T follicular helper cell (primary cell): ENCODE measurements around the gene MORF4L1.
"Not testable (repeated sequence)": the region's sequence is repeated elsewhere in the genome, so short reads cannot be mapped to it uniquely, and the experiment has no call there.

Experiments used
- DNase-seq: peaks from one replicate; pipeline ENCODE4 v3.0.0-alpha.2; 2020; ENCODE audit warnings: low read depth

The MORF4L1 gene

DNA sequence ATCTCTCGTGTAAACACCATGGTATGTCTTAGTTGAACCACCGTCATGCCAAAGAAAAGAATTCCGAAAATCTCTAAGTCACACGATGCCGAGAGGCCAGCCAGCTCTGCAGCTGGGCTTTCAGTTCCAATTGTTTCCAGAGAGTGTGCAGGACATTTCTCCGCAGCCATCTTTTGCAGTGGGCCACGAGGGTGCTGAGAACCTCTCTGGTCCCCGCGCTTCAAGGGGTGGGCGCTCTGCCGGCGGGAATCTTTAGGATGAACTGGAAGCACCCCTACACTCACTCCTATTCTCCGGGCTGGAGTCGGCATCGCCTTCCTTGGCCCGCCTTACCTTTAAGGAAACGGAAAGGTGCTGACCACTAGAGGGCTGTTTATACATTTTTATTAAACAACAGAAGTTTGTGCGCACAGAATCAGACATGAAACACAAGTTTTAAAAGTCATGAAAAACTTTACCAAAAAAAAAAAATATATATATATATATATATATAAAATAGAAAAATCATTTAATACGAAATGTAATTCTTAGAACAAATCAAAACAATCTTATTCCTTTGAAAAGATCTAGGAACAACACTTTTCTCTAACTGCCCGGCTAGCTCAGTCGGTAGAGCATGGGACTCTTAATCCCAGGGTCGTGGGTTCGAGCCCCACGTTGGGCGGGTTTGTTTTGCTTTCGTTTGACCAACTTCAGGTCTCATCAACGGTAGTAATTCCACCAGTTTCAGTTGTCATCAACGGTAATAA, 12.5 kb upstream of the MORF4L1 start:
- peak; percentile 31 for DNase-seq

DNA sequence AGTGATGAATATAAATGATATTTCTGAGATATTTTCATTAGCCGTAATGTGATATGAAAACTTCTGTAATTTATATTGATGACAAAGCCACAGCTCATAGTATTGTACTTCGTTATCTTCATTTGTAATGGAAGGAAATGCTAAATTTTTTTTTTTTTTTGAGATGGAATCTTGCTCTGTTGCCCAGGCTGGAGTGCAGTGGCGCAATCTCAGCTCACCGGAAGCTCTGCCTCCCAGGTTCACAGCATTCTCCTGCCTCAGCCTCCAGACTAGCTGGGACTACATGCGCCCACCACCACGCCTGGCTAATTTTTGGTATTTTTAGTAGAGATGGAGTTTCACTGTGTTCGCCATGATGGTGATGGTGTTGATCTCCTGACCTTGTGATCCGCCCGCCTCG, 7.1 kb upstream of the MORF4L1 start:
- not testable (repeated sequence) for DNase-seq

- not testable (repeated sequence) for DNase-seq
Observed at GRCh38 chr15:78866031-78866430, 6.7 kb upstream of the MORF4L1 start.

DNA sequence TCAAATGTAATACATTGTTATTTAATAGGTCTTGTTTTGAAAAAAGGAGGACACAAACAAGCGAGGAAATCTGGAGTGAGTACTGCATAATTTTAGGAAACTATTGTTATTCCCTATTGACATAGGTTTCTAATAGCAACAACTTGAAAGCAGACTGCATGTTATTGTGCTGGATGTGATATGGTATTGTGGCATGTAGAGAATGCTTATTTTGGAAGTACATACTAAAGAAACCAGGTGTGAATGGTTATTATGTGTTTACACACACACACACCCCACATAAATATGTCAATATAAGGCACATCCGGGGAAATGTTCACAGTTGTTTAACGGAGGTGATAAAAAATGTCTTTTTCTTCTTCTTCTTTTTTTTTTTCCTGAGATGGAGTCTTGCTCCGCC, 5.9 kb upstream of the MORF4L1 start:
- no peak for DNase-seq

DNA sequence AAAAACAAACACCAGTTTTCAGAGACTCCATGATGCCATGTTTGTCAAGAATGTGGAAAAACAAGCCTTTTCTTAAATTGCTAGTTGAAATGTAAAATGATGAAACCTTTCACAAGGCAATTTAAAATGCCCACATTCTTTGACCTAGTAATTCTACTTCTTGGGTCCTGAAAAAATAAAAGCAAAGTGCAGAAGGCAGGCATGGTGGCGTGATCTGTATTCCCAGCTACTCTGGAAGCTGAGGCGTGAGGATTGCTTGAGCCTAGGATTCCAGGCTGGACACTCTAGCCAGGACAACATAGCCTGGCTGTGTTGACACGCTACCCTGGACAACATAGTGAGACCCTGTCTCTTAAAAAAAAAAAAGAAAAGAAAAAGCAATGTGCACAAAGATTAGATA, 4.3 kb upstream of the MORF4L1 start:
- DNase-seq, result no peak

DNA sequence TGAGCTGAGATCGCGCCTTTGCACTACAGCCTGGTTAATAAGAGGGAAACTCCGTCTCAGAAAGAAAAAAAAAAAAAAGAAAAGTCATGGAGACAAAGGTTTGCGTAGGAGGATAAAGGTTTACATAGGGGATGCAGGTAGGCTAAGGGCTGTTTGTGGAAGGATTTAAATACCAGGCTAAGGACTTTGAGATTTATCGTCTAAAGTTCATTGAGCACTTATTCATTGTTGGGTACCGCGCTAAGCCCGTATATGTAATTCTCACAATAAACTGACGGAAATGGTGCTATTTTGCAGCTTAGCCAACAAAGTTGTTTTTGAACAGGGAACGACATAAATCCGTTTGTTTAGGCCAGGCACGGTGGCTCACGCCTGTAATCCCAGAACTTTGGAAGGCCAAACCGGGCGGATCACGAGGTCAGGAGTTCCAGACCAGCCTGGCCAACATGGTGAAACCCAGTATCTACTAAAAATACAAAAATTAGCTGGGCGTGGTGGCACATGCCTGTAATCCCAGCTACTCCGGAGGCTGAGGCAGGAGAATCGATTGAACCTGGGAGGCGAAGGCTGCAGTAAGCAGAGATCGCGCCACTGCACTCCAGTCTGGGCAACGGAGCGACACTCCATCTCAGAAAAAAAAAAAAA, 1.1 kb upstream of the MORF4L1 start:
- not testable (repeated sequence) for DNase-seq

GRCh38 chr15:78872972-78873792, 492 bp downstream of the MORF4L1 start:
- peak; percentile 85 for DNase-seq

DNA sequence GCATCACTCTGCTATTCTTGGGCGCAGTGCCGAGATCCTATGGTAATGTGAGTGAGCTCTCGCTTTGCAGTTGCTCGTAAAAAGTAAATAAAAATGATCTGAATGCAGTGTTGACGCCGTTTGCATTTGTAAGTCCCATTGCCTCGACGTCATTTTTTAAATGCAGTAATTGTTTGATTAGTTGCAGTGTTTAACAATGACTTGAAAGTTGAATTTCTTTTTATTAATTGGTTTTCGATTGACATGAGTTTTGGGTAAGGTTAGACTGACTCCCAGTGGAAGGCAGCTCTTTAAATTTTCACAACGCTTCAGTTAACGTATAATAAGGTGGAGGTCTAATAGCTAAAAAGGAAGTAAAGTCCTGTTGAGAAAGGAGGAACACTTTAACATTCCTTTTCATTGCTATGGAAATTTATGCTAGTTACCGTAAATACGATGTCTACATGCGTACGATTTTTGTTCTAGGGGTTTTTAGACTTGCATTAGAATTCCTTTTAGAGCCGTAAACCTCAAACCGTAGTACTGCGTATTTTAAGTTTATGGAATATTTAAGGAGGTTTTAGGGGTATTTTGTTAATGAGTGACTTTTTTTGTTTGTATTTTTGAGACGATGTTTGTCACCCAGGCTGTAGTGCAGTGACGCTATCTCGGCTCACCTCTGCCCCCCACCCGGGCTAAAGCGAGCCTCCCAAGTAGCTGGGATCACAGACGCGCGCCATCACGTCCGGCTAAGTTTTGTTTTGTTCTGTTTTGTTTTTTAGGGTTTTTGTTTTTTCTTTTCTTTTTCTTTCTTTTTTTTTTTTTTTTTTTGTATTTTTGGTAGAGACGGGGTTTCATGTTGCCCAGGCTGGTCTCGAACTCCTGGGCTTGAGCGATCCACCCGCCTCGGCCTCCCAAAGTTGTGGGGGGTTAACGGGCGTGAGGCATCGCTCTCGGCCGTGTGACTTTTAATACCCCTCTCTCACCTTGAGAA, 1.4 kb downstream of the MORF4L1 start:
- DNase-seq, result peak; percentile 26

DNA sequence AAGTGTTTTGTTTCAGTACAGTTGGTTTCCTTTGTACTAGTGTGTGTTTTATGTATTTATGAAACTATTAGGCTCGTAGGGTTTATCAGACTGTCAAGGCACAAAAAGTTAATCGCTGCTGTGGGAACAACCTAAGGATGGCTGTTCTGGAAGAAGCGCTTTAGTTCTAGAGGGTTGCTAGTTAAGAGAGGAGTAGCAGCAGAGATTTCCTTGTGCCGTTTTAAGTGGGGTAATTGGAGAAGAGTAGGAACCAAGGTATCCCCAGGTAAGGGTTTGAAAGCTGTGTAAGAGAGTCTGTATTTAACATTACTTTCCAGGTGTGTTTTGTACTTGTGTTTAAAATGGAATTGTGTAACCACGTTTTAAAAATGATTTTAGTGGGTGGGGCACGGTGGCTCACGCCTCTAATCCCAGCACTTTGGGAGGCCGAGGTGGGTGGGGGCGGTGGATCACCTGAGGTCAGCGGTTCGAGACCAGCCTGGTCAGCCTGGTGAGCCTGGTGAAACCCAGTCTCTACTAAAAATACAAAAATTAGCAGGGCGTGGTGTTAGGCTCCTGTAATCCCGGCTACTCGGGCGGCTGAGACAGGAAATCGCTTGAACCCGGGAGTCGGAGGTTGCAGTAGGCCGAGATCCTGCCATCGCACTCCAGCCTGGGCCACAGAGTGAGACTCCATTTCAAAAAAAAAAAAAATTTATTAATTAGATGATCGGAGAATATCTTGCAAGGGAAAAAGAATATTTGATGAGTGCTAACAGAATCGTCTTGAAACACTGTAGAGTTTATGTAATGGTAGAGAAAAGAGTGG, 2.6 kb downstream of the MORF4L1 start:
- DNase-seq, result no peak

GRCh38 chr15:78876954-78877353, 4.3 kb downstream of the MORF4L1 start:
- DNase-seq, result not testable (repeated sequence)

DNA sequence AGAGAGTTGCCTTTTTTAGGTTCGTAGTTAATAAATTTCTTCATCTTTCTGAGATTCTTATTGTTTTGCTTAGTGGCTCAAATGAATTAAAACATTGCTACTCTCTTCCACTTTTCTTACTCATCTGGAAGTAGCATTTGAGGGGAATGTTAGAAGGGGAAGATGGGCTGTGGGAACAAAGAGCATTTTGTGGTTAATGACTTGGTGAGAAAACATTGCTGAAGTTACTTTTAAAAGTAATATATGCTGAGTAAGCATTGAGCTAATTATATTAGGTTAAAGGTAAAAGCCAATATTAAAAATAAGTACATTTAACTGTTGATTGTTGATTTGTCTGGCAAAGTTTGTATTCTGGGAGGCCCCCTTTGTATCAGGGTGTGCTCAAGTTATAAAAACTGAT, 5.7 kb downstream of the MORF4L1 start:
- no peak for DNase-seq

DNA sequence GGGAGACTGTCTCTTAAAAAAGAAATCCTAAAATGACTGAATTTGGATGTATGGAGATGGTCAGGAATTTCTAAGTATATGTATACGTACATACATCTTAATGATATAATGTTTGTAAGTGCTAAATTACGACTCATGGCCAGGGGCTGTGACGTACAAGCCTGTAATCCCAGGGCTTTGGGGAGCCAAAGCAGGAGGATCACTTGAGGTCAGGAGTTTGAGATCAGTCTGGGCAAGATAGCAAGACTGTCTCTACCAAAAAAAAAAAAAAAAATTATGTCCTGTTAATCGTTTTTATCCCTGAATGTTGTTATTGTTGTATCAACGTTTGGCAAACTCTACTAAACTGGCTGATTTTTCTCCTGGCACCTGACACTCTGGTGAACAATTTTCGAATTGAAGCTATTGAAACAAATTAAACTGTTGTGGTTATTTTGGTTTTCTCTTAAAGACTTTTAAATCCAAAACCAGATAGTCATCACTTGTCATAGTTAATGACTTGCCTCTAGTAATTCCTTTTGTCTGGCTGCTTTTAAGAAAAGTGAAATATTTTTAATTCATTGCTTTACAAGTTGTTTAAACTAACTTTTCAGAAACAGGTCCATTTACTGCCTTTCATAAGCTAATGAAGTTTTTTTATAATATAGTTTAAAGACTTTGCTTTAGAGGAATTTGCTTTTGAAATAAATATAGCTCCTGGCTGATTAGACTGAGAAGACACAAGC, 7.0 kb downstream of the MORF4L1 start:
- DNase-seq, result no peak

DNA sequence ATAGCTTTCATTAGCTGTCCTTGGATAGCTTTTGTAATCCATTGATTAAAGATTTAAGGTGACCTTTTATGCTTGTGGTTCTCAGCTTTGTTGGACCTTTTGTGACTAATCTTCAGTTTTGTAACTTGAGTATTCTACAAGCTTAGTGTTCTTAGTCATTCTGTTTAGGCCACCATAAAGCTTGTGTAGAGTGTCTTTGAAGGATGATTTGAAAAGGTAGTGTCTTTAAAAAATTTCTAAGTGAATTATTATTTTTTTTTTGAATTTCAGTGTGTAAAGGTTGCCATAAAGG, 7.5 kb downstream of the MORF4L1 start:
- DNase-seq, result no peak

- no peak for DNase-seq
Observed at GRCh38 chr15:78880813-78881212, 8.1 kb downstream of the MORF4L1 start.

DNA sequence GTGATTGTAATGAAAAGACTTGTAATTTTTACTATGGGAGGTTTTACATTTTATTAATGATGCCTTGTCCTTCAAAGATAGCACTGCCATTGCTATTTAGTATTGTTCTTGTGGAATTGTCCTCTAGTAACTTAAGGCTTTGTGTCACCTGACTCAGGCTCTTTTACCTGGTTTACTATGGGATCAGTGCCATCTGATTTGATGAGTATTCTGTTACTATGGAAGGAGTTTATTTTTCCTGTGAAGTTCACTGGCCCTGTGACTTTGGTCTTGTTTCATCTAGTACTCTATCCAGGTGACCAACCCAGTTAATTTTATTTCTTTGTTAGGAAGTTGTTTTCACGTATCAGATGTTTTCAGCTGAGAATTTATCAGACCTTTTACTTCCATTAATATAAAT, 9.0 kb downstream of the MORF4L1 start:
- no peak for DNase-seq

GRCh38 chr15:78889000-78889399, 16.3 kb downstream of the MORF4L1 start:
- DNase-seq, result no peak

DNA sequence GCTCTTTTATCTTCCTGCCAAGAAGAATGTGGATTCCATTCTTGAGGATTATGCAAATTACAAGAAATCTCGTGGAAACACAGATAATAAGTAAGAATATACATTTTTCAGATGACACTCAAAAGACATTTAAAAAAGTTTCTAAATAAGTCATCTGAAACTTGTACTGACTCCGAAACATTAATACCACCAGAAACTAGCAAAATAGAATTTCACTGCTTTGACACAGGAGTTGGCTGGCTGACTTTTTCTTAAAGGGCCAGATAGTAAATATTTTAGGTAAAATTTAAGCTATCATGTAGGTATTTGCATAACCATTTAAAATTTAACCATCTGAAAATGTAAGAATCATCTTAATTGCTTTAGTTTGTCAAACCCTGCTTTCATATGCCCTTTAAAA, 20.8 kb downstream of the MORF4L1 start:
- DNase-seq, result no peak

- DNase-seq, result no peak
Observed at GRCh38 chr15:78895471-78895870, 22.8 kb downstream of the MORF4L1 start.

DNA sequence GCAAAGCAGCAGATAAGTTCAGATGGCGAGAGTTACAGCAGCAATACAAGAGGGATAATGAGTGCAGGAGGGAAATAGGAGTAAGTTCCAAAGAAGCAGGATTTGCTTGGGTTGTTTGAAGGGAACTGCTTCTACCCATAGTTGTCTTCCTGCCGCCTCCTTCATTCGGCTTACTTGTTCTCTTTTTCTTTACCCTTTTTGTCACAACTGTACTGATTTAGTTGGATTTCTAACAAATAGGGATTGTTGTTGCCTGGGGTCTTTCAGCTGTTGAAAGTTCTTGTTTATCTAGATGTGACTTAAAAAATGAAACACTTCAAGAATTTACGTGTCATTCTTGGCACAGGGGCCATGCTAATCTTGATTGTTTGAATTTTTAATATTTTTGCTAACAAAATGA, 25.9 kb downstream of the MORF4L1 start:
- no peak for DNase-seq

- DNase-seq, result not testable (repeated sequence)
Observed at GRCh38 chr15:78900819-78901533, 28.3 kb downstream of the MORF4L1 start.
